Central memory CD4-positive, alpha-beta T cell (primary cell): ENCODE measurements around the gene ZNF594.
"Not testable (repeated sequence)": the region's sequence is repeated elsewhere in the genome, so short reads cannot be mapped to it uniquely, and the experiment has no call there.

Source experiments
- DNase-seq: peaks from one replicate; pipeline ENCODE4 v3.0.0; 2022

Gene ZNF594

GRCh38 chr17:5135726-5136579 lies 55.7 kb downstream of the ZNF594 start:
- DNase-seq, result no peak

- not testable (repeated sequence) for DNase-seq
These were observed 56.4 kb downstream of the ZNF594 start for GRCh38 chr17:5135131-5135712.

GRCh38 chr17:5134571-5134970 lies 57.1 kb downstream of the ZNF594 start:
- not testable (repeated sequence) for DNase-seq

GRCh38 chr17:5133961-5134360 lies 57.7 kb downstream of the ZNF594 start:
- DNase-seq, result not testable (repeated sequence)

- no peak for DNase-seq
These were observed 58.4 kb downstream of the ZNF594 start for GRCh38 chr17:5133311-5133710.

GRCh38 chr17:5132503-5133225 lies 59.0 kb downstream of the ZNF594 start:
- DNase-seq, result not testable (repeated sequence)

- not testable (repeated sequence) for DNase-seq
These were observed 59.7 kb downstream of the ZNF594 start for GRCh38 chr17:5131799-5132502.

GRCh38 chr17:5131146-5131715 lies 60.4 kb downstream of the ZNF594 start:
- DNase-seq, result no peak

- not testable (repeated sequence) for DNase-seq
These were observed 61.0 kb downstream of the ZNF594 start for GRCh38 chr17:5130687-5131086.

GRCh38 chr17:5130261-5130660 lies 61.4 kb downstream of the ZNF594 start:
- not testable (repeated sequence) for DNase-seq

- not testable (repeated sequence) for DNase-seq
These were observed 61.9 kb downstream of the ZNF594 start for GRCh38 chr17:5129770-5130169.
